Gastrocnemius medialis (tissue), 4 donors: ENCODE data around the gene PARD6G. TPM values are rescaled to one million over a fixed set of nuclear protein-coding genes. Genes with fewer than 3 reads are reported as not detected.

Experiments used
- ATAC-seq, 2 donors: fragments of 150-250 bp; one replicate each; pipeline ENCODE4 v1.9.1; 2016
- DNase-seq, 2 donors: peaks; one replicate each; pipeline ENCODE4 v3.0.0-alpha.2; 2019
- H3K27ac ChIP-seq, 4 donors: fragments of 200-600 bp; sonication (generic); 1 replicate in 1 of 4; 2 replicates in 3 of 4; pipeline ENCODE4 v1.5.1; 2016 to 2018; ENCODE audit warnings: mild to moderate bottlenecking in 2 of 4, moderate library complexity in 1 of 4
- H3K27me3 ChIP-seq, 3 donors: fragments of 200-600 bp; sonication (generic) in 2 of 3; 1 replicate in 1 of 3; 2 replicates in 2 of 3; pipeline versions ENCODE4 v1.5.1 to v1.6.0; 2016 to 2019; ENCODE audit warnings: mild to moderate bottlenecking in 1 of 3, moderate library complexity in 1 of 3
- H3K36me3 ChIP-seq, 2 donors: fragments of 200-600 bp; sonication (generic) in 1 of 2; one replicate each; pipeline ENCODE4 v1.5.1; 2017 to 2018
- H3K4me1 ChIP-seq, 2 donors: fragments of 200-600 bp; sonication (generic) in 1 of 2; one replicate each; pipeline ENCODE4 v1.5.1; 2016 to 2017; ENCODE audit warnings: mild to moderate bottlenecking in 2 of 2
- H3K4me3 ChIP-seq, 4 donors: fragments of 200-600 bp; sonication (generic) in 3 of 4; 1 replicate in 1 of 4; 2 replicates in 3 of 4; pipeline ENCODE4 v1.5.1; 2016 to 2019; ENCODE audit warnings: mild to moderate bottlenecking in 2 of 4
- H3K9me3 ChIP-seq, 3 donors: fragments of 200-600 bp; sonication (generic) in 2 of 3; 1 replicate in 1 of 3; 2 replicates in 2 of 3; pipeline ENCODE4 v1.5.1; 2016 to 2019
- POLR2A ChIP-seq, 2 donors: fragments of 450-650 bp; IDR thresholded peaks; one replicate each; pipeline ENCODE4 v1.6.1; 2017; ENCODE audit warnings: antibody characterized with exemption in 2 of 2, mild to moderate bottlenecking in 2 of 2, moderate library complexity in 2 of 2
- in situ Hi-C, 4 donors: fragments of 200-750 bp; cut with MboI; loops; one replicate each; pipeline versions ENCODE4 v1.15.0 to v1.8.0; 2017; ENCODE audit warnings: low sequenced_read_pairs in 4 of 4
- intact Hi-C: fragments of 100-400 bp; cut with DNase I; formaldehyde crosslinking; loops from one replicate; pipeline ENCODE4 v1.15.1; 2023; ENCODE audit warnings: low total_unique reads
- total RNA-seq, 4 donors: library from RNA; depleted of rRNA; stranded (reverse); fragments of >200 nt; gene quantifications; one replicate each; pipeline versions ENCODE4 v1.1.0 to v1.2.3, GENCODE V29; 2016
- TF ChIP-seq, protein P1 (sequence below), 5 experiments: fragments of 450-650 bp in 3 of 5; fragments of 200-600 bp in 2 of 5; sonication (generic) in 2 of 5; IDR thresholded peaks in 4 of 5; conservative IDR thresholded peaks in 1 of 5; 1 replicate in 4 of 5; 2 replicates in 1 of 5; pipeline ENCODE4 v1.5.1; 2016 to 2019; ENCODE audit warnings: antibody characterized with exemption in 5 of 5, mild to moderate bottlenecking in 3 of 5, moderate library complexity in 3 of 5

PARD6G gene
- total RNA-seq, 4 donors from 2014 or later = 0.39 to 9.2 (median 0.48) TPM

DNA sequence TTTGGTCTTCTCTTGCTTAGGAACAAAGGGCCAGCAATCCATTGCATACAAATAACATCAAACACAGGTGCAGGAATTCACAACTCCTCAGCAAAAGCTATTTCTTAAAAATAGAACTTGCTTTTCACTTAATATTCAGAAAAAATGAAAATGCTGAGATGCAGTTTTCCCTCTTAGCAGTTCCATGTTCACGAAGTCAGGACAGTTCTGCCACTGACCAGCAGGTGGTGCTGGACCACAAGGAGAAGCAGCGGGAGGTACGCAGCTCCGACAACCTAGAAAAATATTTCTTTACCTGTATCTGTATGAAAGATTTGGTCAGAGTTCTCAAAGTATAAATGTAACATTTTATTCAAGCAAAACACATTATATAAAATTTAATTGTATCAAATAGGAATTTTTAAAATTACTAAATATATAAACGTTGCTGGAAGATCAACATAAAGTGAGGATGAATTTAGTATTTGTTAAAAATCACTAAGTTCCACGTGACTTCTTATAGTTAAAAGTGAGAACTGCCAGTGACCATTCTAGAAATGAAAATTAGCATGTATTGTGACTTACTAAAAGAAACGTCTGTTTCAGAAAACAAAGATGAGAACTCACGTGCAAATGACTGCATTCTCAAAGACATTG lies 89.5 kb downstream of the PARD6G start:
- ATAC-seq (peak; percentile 45 to 70), DNase-seq (peak; percentile 39 to 56)
- intact Hi-C loops = loop anchor here (1.0 kb wide), 1 partner anchor 99 kb away; no protein-coding TSS in a partner anchor

DNA sequence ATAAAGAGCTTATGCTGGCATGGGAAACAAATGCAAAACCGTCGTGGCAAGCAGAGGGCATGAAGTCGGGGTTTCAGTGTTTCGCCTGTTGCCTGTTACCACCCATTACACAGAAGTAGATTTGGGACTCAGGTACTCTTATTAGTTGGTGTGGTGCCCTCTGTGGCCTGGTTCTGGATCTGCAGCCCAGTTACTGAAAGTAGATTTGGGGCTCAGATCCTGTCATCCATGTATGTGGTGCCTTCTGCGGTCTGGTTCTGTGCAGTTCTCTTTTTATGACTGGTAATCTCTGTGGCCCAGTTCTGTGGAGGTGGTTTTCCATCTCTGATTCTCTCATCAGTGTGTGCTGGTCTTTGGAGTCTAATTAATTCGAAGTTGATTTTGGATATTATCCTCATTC lies 93.0 kb downstream of the PARD6G start:
- ATAC-seq = no peak
- Histone ChIP-seq H3K27me3 (no peaks in the 10 kb centered on the region), H3K4me1 (no peaks in the 10 kb centered on the region), H3K4me3 (no peak overlapping the region), H3K36me3 (no peaks in the 10 kb centered on the region), H3K27ac (no peak overlapping the region), H3K9me3 (no peaks in the 10 kb centered on the region)
- in situ Hi-C loops (no loop called here), intact Hi-C loops (no loop called here)
- TF ChIP-seq, protein P1, sequence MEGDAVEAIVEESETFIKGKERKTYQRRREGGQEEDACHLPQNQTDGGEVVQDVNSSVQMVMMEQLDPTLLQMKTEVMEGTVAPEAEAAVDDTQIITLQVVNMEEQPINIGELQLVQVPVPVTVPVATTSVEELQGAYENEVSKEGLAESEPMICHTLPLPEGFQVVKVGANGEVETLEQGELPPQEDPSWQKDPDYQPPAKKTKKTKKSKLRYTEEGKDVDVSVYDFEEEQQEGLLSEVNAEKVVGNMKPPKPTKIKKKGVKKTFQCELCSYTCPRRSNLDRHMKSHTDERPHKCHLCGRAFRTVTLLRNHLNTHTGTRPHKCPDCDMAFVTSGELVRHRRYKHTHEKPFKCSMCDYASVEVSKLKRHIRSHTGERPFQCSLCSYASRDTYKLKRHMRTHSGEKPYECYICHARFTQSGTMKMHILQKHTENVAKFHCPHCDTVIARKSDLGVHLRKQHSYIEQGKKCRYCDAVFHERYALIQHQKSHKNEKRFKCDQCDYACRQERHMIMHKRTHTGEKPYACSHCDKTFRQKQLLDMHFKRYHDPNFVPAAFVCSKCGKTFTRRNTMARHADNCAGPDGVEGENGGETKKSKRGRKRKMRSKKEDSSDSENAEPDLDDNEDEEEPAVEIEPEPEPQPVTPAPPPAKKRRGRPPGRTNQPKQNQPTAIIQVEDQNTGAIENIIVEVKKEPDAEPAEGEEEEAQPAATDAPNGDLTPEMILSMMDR (IDR thresholded peaks at IDR 0.05 in 4 of 5, conservative IDR thresholded peaks at IDR 0.05 in 1 of 5) = no peak
- TF ChIP-seq POLR2A (IDR thresholded peaks at IDR 0.05) = no peak
- no peak for DNase-seq

More for the DNA sequence above, 89.5 kb downstream of the PARD6G start:
- Histone ChIP-seq H3K36me3 (no peaks in the 10 kb centered on the region), H3K9me3 (no peaks in the 10 kb centered on the region), H3K27me3 (no peaks in the 10 kb centered on the region), H3K4me3 (no peak overlapping the region), H3K4me1 (no peaks in the 10 kb centered on the region), H3K27ac (no peak overlapping the region)
- TF ChIP-seq, protein P1 (IDR thresholded peaks at IDR 0.05 in 4 of 5, conservative IDR thresholded peaks at IDR 0.05 in 1 of 5) = peak; percentile 77 to 97 (median 80)
- TF ChIP-seq POLR2A (IDR thresholded peaks at IDR 0.05) = no peak
- in situ Hi-C loops = no loop called here

DNA sequence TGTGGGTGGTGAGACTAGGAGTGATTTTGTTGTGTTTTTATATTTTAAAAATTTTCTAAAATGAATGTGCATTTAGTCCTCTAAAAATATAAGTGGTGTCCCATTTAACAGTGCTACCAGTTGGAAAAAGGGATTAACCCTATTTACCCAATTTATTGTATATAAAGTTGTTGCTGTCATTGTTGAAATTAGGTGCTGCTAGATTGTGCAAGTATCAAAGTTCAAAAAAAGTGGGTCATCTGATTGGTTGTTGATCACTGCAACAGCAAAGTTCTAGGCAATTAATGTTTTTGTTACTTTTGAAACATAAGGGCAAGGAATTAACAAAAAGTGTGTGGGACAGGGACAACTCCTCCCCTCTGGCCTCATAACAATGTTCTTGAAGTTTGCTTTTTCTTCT lies 97.6 kb downstream of the PARD6G start:
- TF ChIP-seq, protein P1 (IDR thresholded peaks at IDR 0.05 in 4 of 5, conservative IDR thresholded peaks at IDR 0.05 in 1 of 5) = no peak
- TF ChIP-seq POLR2A (IDR thresholded peaks at IDR 0.05) = no peak
- Histone ChIP-seq H3K9me3 (no peaks in the 10 kb centered on the region), H3K4me3 (no peak overlapping the region), H3K36me3 (no peaks in the 10 kb centered on the region), H3K27me3 (no peaks in the 10 kb centered on the region), H3K4me1 (peaks cover 4 to 5% of the 10 kb centered on the region in 2 donors), H3K27ac (no peak overlapping the region)
- intact Hi-C loops (no loop called here), in situ Hi-C loops (no loop called here)
- ATAC-seq (no peak), DNase-seq (no peak)

DNA sequence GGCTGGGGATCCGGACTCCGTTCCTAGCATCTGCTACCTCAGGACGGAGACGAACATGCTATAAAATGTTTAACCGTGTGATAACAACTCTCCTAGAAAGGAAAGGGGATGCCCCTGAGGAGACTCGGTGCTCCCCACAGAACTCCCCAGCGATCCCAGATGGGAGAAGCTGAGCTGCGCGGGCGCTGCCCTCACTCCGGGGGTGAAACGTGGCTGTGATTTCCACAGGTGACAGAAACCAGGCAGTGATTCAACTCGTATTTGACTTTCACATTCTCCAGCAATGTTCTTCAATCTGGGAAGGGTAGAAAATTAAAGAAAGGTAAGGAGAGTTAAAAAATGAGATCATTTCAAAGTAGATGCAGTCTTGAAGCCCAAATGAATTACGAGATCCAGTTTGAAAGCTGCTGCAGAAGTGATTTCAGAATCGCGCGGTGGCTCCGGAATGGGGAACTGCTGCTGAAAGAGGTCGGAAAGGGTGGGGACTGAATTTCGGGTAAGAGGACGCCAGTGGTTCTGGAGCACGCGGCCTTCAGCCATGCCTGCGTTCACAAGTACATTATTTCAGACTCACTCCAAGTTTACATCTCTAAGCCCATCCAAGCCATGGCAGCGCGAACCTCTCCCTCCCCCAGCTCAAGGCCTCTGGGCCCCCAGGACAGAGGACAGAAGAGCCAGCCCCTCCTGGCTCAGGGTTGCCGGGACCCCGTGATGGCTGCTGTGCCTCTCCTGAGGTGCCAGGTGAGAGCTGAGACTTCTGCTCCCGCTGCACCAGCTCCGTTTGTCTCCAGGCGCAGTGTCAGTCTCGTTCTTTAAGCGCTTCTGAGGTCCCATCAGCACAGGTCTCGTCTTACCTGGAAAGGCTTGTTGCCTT lies 98.8 kb downstream of the PARD6G start:
- in situ Hi-C loops = no loop called here
- DNase-seq = no peak
- no peaks in the 10 kb centered on the region for H3K9me3 ChIP-seq
- H3K4me3 ChIP-seq = peak overlapping the region; percentile 59 to 86 (median 65)
- no peak for ATAC-seq
- intact Hi-C loops = no loop called here
- no peaks in the 10 kb centered on the region for H3K27me3 ChIP-seq
- H3K27ac ChIP-seq = peak overlapping the region in 1 of 4 donors; percentile 4
- no peaks in the 10 kb centered on the region for H3K36me3 ChIP-seq
- TF ChIP-seq, protein P1 (IDR thresholded peaks at IDR 0.05 in 4 of 5, conservative IDR thresholded peaks at IDR 0.05 in 1 of 5) = no peak
- no peak for TF ChIP-seq POLR2A (IDR thresholded peaks at IDR 0.05)
- peaks cover 4 to 5% of the 10 kb centered on the region in 2 donors for H3K4me1 ChIP-seq
